ENCODE measurements around the gene GRHL3. TPM values are rescaled to one million over a fixed set of nuclear protein-coding genes. Genes with fewer than 3 reads are reported as not detected.

GRHL3 gene
- total RNA-seq, 1 donor: not detected

GRCh38 chr1:24400065-24400464 lies 80.9 kb downstream of the GRHL3 start:
- H3K4me3 ChIP-seq (ENCODE audit: low read depth, low read length): no peak overlapping the region
- DNase-seq (ENCODE audit: low read depth): no peak
- no peak for TF ChIP-seq CTCF (IDR thresholded peaks at IDR 0.05; ENCODE audit: insufficient read depth, low read length)

- no peak for DNase-seq (ENCODE audit: low read depth)
- TF ChIP-seq CTCF (IDR thresholded peaks at IDR 0.05; ENCODE audit: insufficient read depth, low read length): no peak
- no peak overlapping the region for H3K4me3 ChIP-seq (ENCODE audit: low read depth, low read length)
Observed at GRCh38 chr1:24403806-24404205, 84.6 kb downstream of the GRHL3 start.

Other genes with a start within 250 kb of the GRHL3 start
- gene MYOM3, start 207.2 kb upstream of the GRHL3 start, total RNA-seq (ENCODE audit: low replicate concordance): under 0.01 TPM in 1 of 2 replicates, not detected in the other
- 0.09 TPM in 1 of 2 replicates, not detected in the other for gene IL22RA1, start 176.2 kb upstream of the GRHL3 start, total RNA-seq (ENCODE audit: low replicate concordance)
- gene IFNLR1, start 132.1 kb upstream of the GRHL3 start, total RNA-seq (ENCODE audit: low replicate concordance): 0.36 TPM in 1 of 2 replicates, not detected in the other
- gene STPG1, start 94.4 kb downstream of the GRHL3 start, total RNA-seq (ENCODE audit: low replicate concordance): 2.3 and 10.0 TPM in 2 replicates
- gene NIPAL3, start 96.4 kb downstream of the GRHL3 start, total RNA-seq (ENCODE audit: low replicate concordance): 42.2 and 74.2 TPM in 2 replicates
- 5.1 and 17.7 TPM in 2 replicates for gene RCAN3, start 183.5 kb downstream of the GRHL3 start, total RNA-seq (ENCODE audit: low replicate concordance)
- gene NCMAP, start 236.7 kb downstream of the GRHL3 start, total RNA-seq (ENCODE audit: low replicate concordance): not detected in 2 replicates